ENCODE measurements around the gene ARAP1.

The ARAP1 gene

DNA sequence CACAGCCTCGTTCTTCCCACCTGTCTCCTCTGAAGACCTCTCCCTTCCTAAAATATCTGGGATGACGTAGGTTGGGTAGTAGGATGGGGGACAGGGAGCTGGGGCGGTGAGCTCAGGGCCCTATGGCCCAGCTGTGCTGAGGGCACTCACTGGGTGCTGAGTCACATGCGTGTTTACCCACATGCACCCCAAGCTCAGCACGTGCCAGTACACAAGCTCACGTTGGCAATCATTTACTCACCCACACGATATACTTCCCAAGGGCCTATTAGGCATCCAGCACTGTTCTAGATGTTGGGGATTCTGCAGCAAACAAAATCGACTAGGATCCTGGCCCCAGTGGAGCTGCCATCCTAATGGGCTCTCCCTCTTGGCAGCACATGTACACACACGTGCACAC, 28.7 kb downstream of the ARAP1 start:
- DNase-seq (ENCODE audit: low spot score), result no peak

GRCh38 chr11:72722050-72722748, 30.0 kb downstream of the ARAP1 start:
- DNase-seq (ENCODE audit: low spot score), result peak; percentile 80

- DNase-seq (ENCODE audit: low spot score), result no peak
Observed at GRCh38 chr11:72721689-72722049, 30.5 kb downstream of the ARAP1 start.

- DNase-seq (ENCODE audit: low spot score), result no peak
Observed at GRCh38 chr11:72721276-72721675, 30.9 kb downstream of the ARAP1 start.

DNA sequence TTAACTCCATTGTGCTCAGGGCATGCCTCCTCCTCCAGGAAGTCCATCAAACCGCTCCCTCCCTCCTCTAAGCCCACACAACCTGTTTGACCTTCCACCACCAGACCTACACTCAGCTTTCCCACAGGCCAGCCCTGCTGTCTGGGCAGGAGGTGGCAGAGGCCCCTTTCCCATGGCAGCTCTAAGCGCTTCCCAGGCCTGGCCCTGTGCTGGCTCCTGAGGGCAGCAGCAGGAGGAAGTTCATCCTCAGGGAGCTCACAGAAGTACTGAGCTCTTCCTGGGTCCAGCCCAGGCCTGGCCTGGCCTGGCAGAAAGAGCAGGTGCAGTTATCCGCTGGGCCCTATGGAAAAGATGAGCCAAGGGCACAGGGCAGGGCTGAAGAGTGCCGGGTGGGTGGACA, 31.4 kb downstream of the ARAP1 start:
- DNase-seq (ENCODE audit: low spot score), result no peak

GRCh38 chr11:72720047-72720446, 32.2 kb downstream of the ARAP1 start:
- no peak for DNase-seq (ENCODE audit: low spot score)

DNA sequence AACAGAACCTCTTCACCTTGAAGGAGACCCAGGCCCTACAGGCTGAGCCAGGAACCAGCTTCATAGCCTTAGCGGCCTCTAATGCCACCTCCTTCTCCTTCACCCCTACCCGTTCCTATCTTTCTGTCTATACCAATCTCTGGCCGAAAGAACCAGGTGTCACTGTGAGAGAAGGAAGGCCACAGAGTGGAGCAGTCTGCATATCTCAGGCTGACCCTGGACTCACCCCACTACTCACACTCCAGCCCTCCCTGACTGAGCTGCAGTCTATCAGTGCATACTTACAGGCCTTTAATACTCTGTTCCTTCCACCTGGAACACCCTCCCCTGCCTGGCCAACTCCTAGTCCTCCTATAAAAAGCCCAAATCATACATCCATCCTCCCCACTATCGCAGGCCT, 32.7 kb downstream of the ARAP1 start:
- DNase-seq (ENCODE audit: low spot score), result no peak

DNA sequence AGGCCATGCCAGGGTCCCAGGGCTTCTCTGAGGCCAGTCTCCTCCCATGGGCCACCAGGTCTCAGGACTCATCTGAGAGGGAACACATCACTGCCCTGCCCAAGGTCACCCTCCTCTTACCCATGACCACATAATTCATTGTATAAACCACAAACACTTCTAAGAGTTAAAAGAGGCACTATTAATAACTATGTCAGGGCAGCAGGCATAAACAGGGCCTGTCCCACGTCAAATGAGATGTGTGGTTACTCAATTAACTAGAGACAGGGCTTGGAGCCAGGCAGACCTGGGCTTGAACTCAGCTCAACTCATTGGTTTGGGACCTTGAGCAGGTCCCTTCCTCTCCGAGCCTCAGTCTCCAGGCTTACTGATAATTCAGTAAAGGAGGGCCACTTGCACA, 33.1 kb downstream of the ARAP1 start:
- no peak for DNase-seq (ENCODE audit: low spot score)

GRCh38 chr11:72718101-72718501, 34.1 kb downstream of the ARAP1 start:
- DNase-seq (ENCODE audit: low spot score), result no peak

DNA sequence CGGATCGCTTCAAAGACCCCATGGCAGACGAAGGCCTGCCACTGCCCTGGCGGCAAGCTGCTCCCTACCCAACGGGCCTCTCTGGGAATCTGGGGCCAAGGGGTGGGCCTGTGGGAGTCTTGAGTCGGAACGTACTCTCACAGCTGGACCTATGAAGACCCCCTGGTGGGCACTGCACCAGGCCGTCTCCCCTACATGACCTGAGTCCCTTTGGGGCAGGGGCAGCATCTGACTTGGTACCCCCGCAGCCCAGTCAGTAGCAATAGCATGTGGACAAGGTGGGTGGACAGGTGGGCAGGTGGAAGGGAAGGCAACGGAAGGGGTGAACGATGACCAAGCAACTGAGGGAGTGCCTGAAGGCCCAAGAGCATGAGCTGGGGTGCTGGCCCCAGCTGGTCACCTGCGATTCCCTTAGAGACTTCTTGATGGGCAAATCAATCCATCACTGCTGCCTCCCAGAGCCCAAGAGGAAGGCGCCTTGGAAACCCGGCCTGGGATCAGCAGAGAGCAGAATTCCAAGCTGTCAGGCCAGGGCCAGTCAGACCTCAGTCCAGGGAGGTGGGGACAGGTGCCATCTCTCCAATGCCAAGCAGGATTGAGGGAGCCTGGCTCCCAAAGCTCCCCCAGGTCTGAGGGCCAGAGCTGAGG, 35.3 kb downstream of the ARAP1 start:
- no peak for DNase-seq (ENCODE audit: low spot score)

DNA sequence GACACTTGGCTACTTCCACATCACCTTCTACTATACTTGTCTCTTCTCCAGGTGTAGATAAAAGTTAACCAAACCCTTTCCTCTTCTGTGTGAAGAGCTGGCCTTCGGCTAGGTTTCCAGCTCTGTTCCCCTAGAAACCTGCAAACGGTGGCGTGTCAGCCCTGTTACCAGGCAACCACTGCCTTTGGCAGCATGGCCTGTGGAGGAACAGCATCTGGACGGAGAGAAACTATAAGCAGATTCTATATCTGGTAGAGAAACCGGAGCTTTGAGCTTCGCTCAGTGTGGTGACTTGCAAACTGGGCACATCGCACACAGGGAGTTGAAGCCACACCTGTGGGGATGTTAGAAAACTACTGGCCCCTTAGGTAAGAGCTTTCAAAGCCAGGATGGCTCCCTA, 35.9 kb downstream of the ARAP1 start:
- DNase-seq (ENCODE audit: low spot score), result no peak

DNA sequence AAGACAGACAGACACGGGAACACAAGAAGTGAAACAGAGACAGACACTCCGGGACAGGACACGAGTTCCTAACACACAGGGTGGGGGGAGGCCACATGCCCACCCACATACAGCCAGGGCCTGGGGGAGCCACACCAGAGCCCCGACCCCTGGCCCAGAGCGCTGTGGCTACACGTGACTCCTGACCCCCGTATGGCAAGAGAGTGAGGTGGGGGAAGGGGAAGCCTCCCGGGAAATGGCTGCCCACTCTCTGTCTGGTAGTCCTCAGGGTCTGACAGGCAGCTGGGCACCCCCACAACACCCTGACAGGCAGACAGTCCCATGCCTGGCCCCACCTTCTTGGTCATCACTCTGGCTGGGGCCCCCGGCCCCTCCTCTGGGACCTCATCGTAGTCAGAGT, 39.4 kb downstream of the ARAP1 start:
- DNase-seq (ENCODE audit: low spot score), result no peak

GRCh38 chr11:72712168-72712751, 39.9 kb downstream of the ARAP1 start:
- no peak for DNase-seq (ENCODE audit: low spot score)

- DNase-seq (ENCODE audit: low spot score), result no peak
Observed at GRCh38 chr11:72711141-72711540, 41.1 kb downstream of the ARAP1 start.

GRCh38 chr11:72710278-72710677, 41.9 kb downstream of the ARAP1 start:
- DNase-seq (ENCODE audit: low spot score), result no peak

GRCh38 chr11:72709478-72710238, 42.5 kb downstream of the ARAP1 start:
- no peak for DNase-seq (ENCODE audit: low spot score)

- DNase-seq (ENCODE audit: low spot score), result no peak
Observed at GRCh38 chr11:72707032-72707431, 45.2 kb downstream of the ARAP1 start.

GRCh38 chr11:72706579-72706978, 45.6 kb downstream of the ARAP1 start:
- no peak for DNase-seq (ENCODE audit: low spot score)

DNA sequence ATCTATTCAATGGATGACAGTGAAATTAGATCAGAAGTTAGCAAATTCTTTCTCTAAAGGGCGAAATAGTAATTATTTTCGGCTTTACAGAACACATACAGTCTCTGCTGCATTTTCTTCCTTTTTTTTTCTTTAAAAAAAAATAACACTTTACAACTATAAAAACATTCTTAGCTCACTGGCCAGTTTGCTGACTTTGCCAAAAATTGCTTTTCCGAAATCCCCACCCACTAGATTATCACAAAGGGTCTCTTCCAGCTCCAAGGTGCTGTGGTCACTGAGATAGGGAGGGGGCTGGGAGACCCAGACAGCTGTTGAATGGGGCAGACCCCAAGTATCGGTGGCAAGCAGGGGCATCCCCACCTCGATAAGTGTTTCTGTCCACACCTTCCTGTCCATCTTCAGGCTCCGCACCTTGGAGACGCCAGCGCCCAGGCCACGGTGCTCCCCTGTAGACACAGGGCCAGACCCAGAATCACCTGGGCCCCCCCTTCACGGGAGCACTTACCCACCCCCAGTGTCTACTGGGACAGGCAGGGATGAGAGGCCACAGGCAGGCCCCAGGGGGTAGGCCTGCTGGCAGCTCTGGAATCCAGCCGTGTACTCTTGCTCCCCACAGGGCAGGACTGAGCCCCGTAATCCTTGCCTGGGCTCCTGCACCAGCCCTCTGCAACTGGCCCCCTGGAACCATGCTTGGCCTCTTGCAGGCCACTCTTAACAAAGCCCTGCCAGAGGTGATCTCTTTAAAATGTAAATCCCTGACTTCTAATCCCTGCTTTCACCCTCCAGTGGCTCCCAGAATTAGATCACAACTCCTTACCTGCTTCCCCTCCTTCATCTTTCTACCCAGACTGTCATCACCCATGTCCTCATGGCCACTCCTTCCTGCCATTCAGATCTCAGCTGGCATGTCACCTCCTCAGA, 46.5 kb downstream of the ARAP1 start:
- DNase-seq (ENCODE audit: low spot score), result no peak

GRCh38 chr11:72704783-72705265, 47.4 kb downstream of the ARAP1 start:
- DNase-seq (ENCODE audit: low spot score), result no peak

DNA sequence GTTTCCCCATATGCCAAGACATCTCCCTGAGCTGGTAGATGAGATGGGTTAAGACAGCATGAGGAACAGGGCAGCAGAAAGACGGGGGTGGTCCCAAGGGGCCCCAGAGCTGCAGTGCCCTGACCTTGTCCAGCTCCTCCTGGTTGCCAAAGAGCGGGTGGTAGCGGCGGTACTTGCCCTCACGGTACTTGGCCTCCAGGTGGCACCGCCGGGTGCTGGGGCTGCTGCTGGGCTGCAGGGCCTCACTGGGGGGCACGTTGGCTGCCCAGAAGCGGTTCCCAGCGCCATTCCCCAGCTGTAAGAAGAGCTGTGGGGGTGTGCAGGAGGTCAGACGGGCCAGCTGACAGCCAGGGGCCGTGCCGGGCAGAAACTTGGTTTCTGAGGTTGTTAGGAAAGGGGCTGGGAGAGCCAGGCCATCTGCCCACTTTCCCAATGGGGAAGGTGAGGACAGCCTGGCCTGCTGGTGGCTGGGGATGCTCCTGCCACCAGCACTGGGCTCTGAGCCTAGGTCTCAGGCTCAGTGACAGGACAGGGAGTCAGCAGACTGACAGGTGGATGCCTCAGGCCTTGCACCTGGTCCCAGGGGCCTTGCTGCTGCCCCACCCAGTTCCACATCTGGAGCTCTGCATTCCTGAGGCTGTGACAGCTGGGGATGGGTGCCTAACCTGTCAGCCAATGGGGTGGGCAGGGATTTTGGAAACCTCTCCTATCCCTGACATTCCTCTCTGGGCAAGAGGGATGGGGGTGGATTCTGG, 48.0 kb downstream of the ARAP1 start:
- DNase-seq (ENCODE audit: low spot score), result no peak
